B cell (primary cell): ENCODE data around the gene TCF3. TPM values are rescaled to one million over a fixed set of nuclear protein-coding genes. Genes with fewer than 3 reads are reported as not detected.

Experiments used
- ATAC-seq: fragments of 200-7000 bp; cut with Tn5 transposase; one replicate; pipeline ENCODE4 v1.10.0; 2021; ENCODE audit warnings: low read depth, mild to moderate bottlenecking, moderate number of reproducible peaks, moderate library complexity
- CTCF ChIA-PET: fragments of 350-600 bp; sonication (Branson Sonifier 250); formaldehyde crosslinking; loops from one replicate; lab custom pipeline; 2021; ENCODE audit warnings: antibody characterized with exemption, inconsistent platforms; lab: Charles Lee
- POLR2A ChIA-PET: fragments of 350-600 bp; sonication (Branson Sonifier 250); formaldehyde crosslinking; loops from one replicate; lab custom pipeline; 2021; ENCODE audit warnings: antibody characterized with exemption; lab: Charles Lee
- DNase-seq: peaks from one replicate; pipeline ENCODE4 v3.0.0; 2013
- H2AFZ ChIP-seq: 2 replicates; pipeline ENCODE4 v1.6.1; 2012; ENCODE audit warnings: mild to moderate bottlenecking, low read depth, low read length; ENCODE audit not compliant: insufficient read depth, poor library complexity, severe bottlenecking
- H3K27ac ChIP-seq, 2 donors: 1 replicate in 1 of 2; 2 replicates in 1 of 2; pipeline ENCODE4 v1.5.1; 2012 to 2013; ENCODE audit warnings: low read length in 2 of 2, mild to moderate bottlenecking in 2 of 2, moderate library complexity in 1 of 2
- H3K27me3 ChIP-seq, 4 experiments: fragments of 200-600 bp in 1 of 4; sonication (generic) in 1 of 4; replicated peaks in 1 of 4; 1 replicate in 2 of 4; 2 replicates in 2 of 4; pipeline versions ENCODE4 v1.6.1 to v1.7.0; 2013 to 2016; ENCODE audit warnings: low read length in 3 of 4, mild to moderate bottlenecking in 2 of 4, mixed read lengths in 1 of 4, moderate library complexity in 1 of 4; ENCODE audit not compliant: insufficient read depth in 4 of 4, control insufficient read depth in 3 of 4; ENCODE audit errors: control extremely low read depth in 1 of 4
- H3K36me3 ChIP-seq, 2 experiments: replicated peaks in 1 of 2; 1 replicate in 1 of 2; 2 replicates in 1 of 2; pipeline versions ENCODE4 v1.6.1 to v1.7.1; 2013; ENCODE audit warnings: low read length in 1 of 2; ENCODE audit not compliant: insufficient read depth in 2 of 2, control insufficient read depth in 1 of 2; ENCODE audit errors: control extremely low read depth in 1 of 2, extremely low read depth in 1 of 2
- H3K4me1 ChIP-seq, 2 donors: fragments of 200-600 bp in 1 of 2; sonication (generic) in 1 of 2; 1 replicate in 1 of 2; 2 replicates in 1 of 2; pipeline versions ENCODE4 v1.5.1 to v1.6.1; 2013 to 2017; ENCODE audit warnings: low read length in 2 of 2; ENCODE audit not compliant: control insufficient read depth in 2 of 2, insufficient read depth in 2 of 2
- H3K4me2 ChIP-seq: replicated peaks from 2 replicates; pipeline ENCODE3; 2012; ENCODE audit warnings: mild to moderate bottlenecking, low read depth, low read length; ENCODE audit not compliant: poor library complexity, severe bottlenecking
- H3K4me3 ChIP-seq, 5 experiments: fragments of 200-600 bp in 1 of 5; sonication (generic) in 1 of 5; 1 replicate in 3 of 5; 2 replicates in 2 of 5; pipeline versions ENCODE4 v1.5.1 to v1.7.0; 2011 to 2016; ENCODE audit warnings: low read length in 4 of 5, mild to moderate bottlenecking in 4 of 5, low read depth in 2 of 5, control low read depth in 1 of 5, moderate library complexity in 1 of 5; ENCODE audit not compliant: insufficient read depth in 1 of 5; ENCODE audit errors: control extremely low read depth in 1 of 5, extremely low read depth in 1 of 5
- H3K79me2 ChIP-seq: fragments of 200-600 bp; sonication (generic); one replicate; pipeline ENCODE4 v1.6.0; 2016; ENCODE audit warnings: low read length; ENCODE audit not compliant: control insufficient read depth, insufficient read depth
- H3K9ac ChIP-seq: fragments of 200-600 bp; sonication (generic); 2 replicates; pipeline ENCODE4 v1.6.1; 2017; ENCODE audit warnings: mild to moderate bottlenecking, low read length, moderate library complexity
- H3K9me3 ChIP-seq, 3 donors: one replicate each; pipeline versions ENCODE4 v1.6.1 to v1.7.1; 2013; ENCODE audit warnings: low read length in 2 of 3; ENCODE audit not compliant: control insufficient read depth in 2 of 3, insufficient read depth in 1 of 3; ENCODE audit errors: control extremely low read depth in 1 of 3
- H4K20me1 ChIP-seq: 2 replicates; pipeline ENCODE4 v1.6.0; 2012; ENCODE audit warnings: mild to moderate bottlenecking, low read length; ENCODE audit not compliant: insufficient read depth, control insufficient read depth, poor library complexity, severe bottlenecking
- H3K27ac Mint-ChIP-seq: one replicate; pipeline ENCODE4 v1.8.0; 2021; ENCODE audit warnings: mixed read lengths
- H3K27me3 Mint-ChIP-seq: one replicate; pipeline ENCODE4 v1.8.0; 2021; ENCODE audit warnings: mixed read lengths
- H3K4me1 Mint-ChIP-seq: one replicate; pipeline ENCODE4 v1.8.0; 2021; ENCODE audit warnings: mixed read lengths
- H3K4me3 Mint-ChIP-seq: one replicate; pipeline ENCODE4 v1.8.0; 2021; ENCODE audit warnings: mixed read lengths
- H3K9me3 Mint-ChIP-seq: one replicate; pipeline ENCODE4 v1.8.0; 2022; ENCODE audit warnings: mixed read lengths; ENCODE audit not compliant: insufficient read depth
- EZH2 ChIP-seq: IDR thresholded peaks from 2 replicates; pipeline ENCODE4 v1.6.1; 2012; ENCODE audit warnings: borderline replicate concordance, low read depth, mild to moderate bottlenecking, moderate library complexity, low read length; ENCODE audit not compliant: insufficient read depth, poor library complexity, severe bottlenecking
- WGBS: methylation state at CpG from one replicate; pipeline ENCODE4 v1.1.5; 2013; ENCODE audit warnings: missing lambda C conversion rate; ENCODE audit not compliant: insufficient coverage; 5-methylcytosine and 5-hydroxymethylcytosine counted together
- intact Hi-C: fragments of 100-400 bp; cut with micrococcal nuclease; formaldehyde crosslinking; loops from one replicate; pipeline ENCODE4 v1.10.0; 2022
- polyA plus RNA-seq: library from polyadenylated mRNA; depleted of rRNA; stranded (reverse); fragments of >200 nt; gene quantifications from 2 replicates; pipeline ENCODE4 v1.2.3, GENCODE V29; 2012
- total RNA-seq, 2 donors: library from RNA; stranded (reverse); fragments of 120-200 nt in 1 of 2; gene quantifications; 1 replicate in 1 of 2; 2 replicates in 1 of 2; pipeline versions ENCODE4 v1.2.3 to v1.2.4, GENCODE V29; 2013 to 2022
- TF ChIP-seq, protein P1 (sequence below): fragments of 200-600 bp; IDR thresholded peaks from one replicate; pipeline ENCODE4 v1.8.0; 2022; ENCODE audit warnings: antibody characterized with exemption, mild to moderate bottlenecking

The TCF3 gene
- total and polyA plus RNA-seq, 2 donors (not counting 1 experiment from before 2014, with no cell fraction given), result 278 to 588 TPM

DNA sequence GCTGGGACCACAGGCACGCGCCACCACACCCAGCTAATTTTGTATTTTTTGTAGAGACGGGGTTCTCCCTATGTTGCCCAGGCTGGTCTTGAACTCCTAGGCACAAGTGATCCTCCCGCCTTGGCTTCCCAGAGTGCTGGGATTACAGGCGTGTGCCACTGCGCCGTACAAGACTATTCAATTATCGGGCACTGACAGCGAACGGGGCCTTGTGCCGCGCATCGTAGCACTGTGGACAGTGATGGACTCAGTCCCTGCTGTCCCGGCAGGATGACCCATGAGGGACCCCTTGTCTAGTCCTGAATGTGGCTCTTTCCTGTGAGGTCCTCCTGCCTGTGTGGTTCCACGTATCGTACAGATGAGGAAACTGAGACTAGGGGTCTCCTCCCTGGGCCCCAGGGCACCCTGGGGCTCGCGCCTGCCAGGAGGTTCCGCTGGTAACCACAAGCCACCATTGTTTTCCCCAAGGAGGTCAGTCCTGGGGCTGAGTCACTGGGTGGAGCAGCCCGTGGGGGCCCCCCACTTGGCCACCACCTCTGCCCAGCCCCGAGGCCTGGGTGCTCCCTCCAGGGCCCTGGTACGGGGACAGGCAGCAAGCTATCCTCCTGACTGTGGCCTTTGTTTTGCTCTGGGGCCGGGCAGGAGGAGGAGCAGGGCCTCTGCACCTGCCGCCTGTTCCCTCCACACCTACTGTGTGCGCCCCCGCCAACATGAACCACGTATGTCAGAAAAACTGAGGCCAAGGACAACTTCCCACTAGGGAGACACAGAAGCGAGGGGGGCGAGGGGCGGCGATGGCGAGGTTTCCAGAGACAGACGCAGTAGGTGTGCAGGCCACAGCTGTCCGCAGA is 2.9 kb upstream of the TCF3 start:
- peak overlapping the region; percentile 65 for H3K27ac Mint-ChIP-seq
- ChIA-PET CTCF (interaction anchor here (0.5 to 7.3 kb wide), 3 partner anchors 16 to 57 kb away, joined by 4 to 114 read pairs (median 4); no protein-coding TSS in a partner anchor), POLR2A (interaction anchor here (1.1 kb wide), 1 partner anchor 14 kb away, joined by 4 read pairs; no protein-coding TSS in a partner anchor)
- H3K27me3 Mint-ChIP-seq, result no peaks in the 10 kb centered on the region
- peaks cover 11% of the 10 kb centered on the region for H4K20me1 ChIP-seq
- ATAC-seq (no peak), DNase-seq (no peak)
- no peaks in the 10 kb centered on the region for H3K9me3 Mint-ChIP-seq
- WGBS, result 70% methylated on average over 30 of the region's 34 CpGs
- peaks cover 52% of the 10 kb centered on the region for H3K4me1 Mint-ChIP-seq
- no peak overlapping the region for H3K4me3 ChIP-seq
- H3K27ac ChIP-seq, result peak overlapping the region in 1 of 2 donors; percentile 19
- no peak overlapping the region for H3K9ac ChIP-seq
- intact Hi-C loops, result no loop called here
- H3K79me2 ChIP-seq, result peaks cover 16% of the 10 kb centered on the region
- TF ChIP-seq, protein P1, sequence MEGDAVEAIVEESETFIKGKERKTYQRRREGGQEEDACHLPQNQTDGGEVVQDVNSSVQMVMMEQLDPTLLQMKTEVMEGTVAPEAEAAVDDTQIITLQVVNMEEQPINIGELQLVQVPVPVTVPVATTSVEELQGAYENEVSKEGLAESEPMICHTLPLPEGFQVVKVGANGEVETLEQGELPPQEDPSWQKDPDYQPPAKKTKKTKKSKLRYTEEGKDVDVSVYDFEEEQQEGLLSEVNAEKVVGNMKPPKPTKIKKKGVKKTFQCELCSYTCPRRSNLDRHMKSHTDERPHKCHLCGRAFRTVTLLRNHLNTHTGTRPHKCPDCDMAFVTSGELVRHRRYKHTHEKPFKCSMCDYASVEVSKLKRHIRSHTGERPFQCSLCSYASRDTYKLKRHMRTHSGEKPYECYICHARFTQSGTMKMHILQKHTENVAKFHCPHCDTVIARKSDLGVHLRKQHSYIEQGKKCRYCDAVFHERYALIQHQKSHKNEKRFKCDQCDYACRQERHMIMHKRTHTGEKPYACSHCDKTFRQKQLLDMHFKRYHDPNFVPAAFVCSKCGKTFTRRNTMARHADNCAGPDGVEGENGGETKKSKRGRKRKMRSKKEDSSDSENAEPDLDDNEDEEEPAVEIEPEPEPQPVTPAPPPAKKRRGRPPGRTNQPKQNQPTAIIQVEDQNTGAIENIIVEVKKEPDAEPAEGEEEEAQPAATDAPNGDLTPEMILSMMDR, result no peak
- TF ChIP-seq EZH2, result no peak
- H3K4me3 Mint-ChIP-seq, result peak overlapping the region; percentile 44
- H3K36me3 ChIP-seq, result peaks cover 0 to under 1% of the 10 kb centered on the region in 2 experiments
- peak overlapping the region; percentile 16 for H2AFZ ChIP-seq
- no peaks in the 10 kb centered on the region for H3K27me3 ChIP-seq
- peak overlapping the region; percentile 53 for H3K4me2 ChIP-seq
- H3K4me1 ChIP-seq, result peaks cover 18 to 55% of the 10 kb centered on the region in 2 donors
- H3K9me3 ChIP-seq, result peaks cover 0 to 4% (median 0%) of the 10 kb centered on the region in 3 donors
